Kidney epithelial cell (primary cell): Measurements from ENCODE around the gene SMCO1. TPM values are rescaled to one million over a fixed set of nuclear protein-coding genes. Genes with fewer than 3 reads are reported as not detected.
A peak's percentile ranks its signal among the peaks of the same experiment; 100 is the strongest.
"Not testable (repeated sequence)": the region's sequence is repeated elsewhere in the genome, so short reads cannot be mapped to it uniquely, and the experiment has no call there.

Source experiments
- DNase-seq: peaks from one replicate; pipeline ENCODE4 v3.0.0-alpha.2; 2010; ENCODE audit warnings: low read depth
- H3K27me3 ChIP-seq: 2 replicates; pipeline ENCODE4 v1.6.0; 2011; ENCODE audit warnings: low read length; ENCODE audit not compliant: control insufficient read depth, insufficient read depth
- H3K36me3 ChIP-seq: 2 replicates; pipeline ENCODE4 v1.5.1; 2011; ENCODE audit warnings: low read length; ENCODE audit not compliant: control insufficient read depth, insufficient read depth
- H3K4me3 ChIP-seq: 2 replicates; pipeline ENCODE4 v1.5.1; 2011; ENCODE audit warnings: low read depth, mild to moderate bottlenecking, control low read depth, low read length
- total RNA-seq: library from RNA; depleted of rRNA; stranded (reverse); fragments of >200 nt; gene quantifications from 2 replicates; pipeline ENCODE4 v1.2.3, GENCODE V29; 2015
- TF ChIP-seq, protein P1 (sequence below): IDR thresholded peaks from 2 replicates; pipeline ENCODE4 v1.5.1; 2011; ENCODE audit warnings: mild to moderate bottlenecking, moderate library complexity, low read length, control low read depth, inconsistent platforms; ENCODE audit not compliant: insufficient read depth, poor library complexity, severe bottlenecking

SMCO1 gene
- total RNA-seq, 1 donor from 2014 or later: not detected

DNA sequence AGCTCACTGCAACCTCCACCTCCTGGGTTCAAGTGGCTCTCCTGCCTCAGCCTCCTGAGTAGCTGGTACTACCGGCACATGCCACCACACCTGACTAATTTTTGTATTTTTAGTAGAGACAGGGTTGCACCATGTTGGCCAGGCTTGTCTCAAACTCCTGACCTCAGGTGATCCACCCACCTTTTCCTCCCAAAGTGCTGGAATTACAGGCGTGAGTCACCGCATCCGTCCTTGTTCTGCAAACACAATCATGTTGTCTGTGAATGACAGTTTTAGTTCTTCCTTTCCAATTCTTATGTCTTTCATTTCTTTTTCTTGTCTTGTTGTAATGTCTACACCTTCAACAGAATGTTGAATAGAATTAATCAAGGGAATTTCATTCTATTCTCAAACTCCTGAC is 16.3 kb upstream of the SMCO1 start:
- no peak for DNase-seq
- no peaks in the 10 kb centered on the region for H3K36me3 ChIP-seq
- H3K4me3 ChIP-seq: no peak overlapping the region
- TF ChIP-seq, protein P1, sequence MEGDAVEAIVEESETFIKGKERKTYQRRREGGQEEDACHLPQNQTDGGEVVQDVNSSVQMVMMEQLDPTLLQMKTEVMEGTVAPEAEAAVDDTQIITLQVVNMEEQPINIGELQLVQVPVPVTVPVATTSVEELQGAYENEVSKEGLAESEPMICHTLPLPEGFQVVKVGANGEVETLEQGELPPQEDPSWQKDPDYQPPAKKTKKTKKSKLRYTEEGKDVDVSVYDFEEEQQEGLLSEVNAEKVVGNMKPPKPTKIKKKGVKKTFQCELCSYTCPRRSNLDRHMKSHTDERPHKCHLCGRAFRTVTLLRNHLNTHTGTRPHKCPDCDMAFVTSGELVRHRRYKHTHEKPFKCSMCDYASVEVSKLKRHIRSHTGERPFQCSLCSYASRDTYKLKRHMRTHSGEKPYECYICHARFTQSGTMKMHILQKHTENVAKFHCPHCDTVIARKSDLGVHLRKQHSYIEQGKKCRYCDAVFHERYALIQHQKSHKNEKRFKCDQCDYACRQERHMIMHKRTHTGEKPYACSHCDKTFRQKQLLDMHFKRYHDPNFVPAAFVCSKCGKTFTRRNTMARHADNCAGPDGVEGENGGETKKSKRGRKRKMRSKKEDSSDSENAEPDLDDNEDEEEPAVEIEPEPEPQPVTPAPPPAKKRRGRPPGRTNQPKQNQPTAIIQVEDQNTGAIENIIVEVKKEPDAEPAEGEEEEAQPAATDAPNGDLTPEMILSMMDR: no peak
- no peaks in the 10 kb centered on the region for H3K27me3 ChIP-seq

DNA sequence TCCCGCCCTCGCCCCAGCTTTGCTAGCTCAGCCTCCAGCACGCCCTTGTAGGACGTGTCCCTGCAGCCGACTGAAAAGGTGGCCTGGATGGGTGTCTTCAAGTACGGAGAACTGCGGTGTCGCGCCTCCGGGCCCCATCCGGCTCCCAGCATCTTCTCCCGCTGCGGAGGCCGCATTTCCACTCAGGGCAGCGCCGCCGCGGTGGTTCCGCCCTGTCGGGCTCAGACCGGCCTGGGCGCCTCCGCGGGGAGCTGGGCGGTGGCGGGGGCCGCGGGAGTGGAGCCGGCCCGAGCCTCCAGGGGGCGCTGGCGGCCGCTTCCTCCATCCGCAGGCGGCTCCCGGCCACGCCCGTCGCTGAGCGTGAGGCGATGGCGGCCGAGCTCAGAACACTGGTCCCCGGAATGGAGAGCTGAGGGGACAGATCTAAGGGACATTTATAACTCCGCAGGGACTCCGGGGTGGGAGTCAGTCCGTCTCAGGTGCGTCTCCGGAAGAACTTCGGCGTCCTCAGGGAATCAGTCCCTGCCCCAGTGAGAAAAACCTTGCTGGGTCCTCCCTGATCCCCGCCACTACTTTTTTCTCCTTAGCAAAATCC is 13.6 kb upstream of the SMCO1 start:
- Histone ChIP-seq H3K4me3 (peak overlapping the region; percentile 34), H3K27me3 (no peaks in the 10 kb centered on the region), H3K36me3 (no peaks in the 10 kb centered on the region)
- no peak for DNase-seq
- TF ChIP-seq, protein P1: peak; percentile 44

DNA sequence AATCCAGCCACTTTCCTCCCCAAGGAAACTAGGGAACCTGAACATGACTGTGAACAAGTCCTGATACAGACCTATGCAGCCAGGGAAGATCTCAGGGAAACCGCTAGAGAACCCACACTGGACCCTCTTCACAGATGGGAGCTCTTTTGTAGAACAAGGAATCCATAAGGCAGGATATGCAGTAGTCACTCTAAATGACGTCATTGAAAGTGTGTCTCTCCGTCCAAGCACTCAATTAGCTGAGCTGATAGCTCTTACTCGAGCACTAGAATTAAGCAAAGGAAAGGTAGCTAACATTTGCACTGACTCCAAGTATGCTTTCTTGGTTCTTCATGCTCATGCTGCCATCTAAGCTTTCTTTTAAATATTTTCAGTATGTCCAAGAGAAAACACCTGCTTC is 10.0 kb upstream of the SMCO1 start:
- TF ChIP-seq, protein P1: no peak
- H3K4me3 ChIP-seq: no peak overlapping the region
- no peaks in the 10 kb centered on the region for H3K36me3 ChIP-seq
- H3K27me3 ChIP-seq: no peaks in the 10 kb centered on the region
- DNase-seq: no peak

DNA sequence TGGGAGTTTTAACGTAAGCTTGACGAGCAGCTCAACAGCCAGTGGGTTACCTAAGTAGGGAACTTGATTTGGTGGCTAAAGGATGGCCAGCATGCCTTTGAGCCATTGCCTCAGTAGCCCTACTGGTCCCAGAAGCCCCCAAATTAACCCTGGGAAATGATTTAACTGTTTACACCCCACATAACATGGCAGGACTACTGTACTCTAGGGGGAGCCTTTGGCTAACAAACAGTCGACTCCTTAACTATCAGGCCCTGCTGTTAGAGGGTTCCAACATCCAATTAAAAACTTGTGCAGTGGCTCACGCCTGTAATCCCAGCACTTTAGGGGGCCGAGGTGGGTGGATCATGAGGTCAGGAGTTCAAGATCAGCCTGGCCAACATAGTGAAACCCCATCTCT is 9.4 kb upstream of the SMCO1 start:
- TF ChIP-seq, protein P1: no peak
- no peak for DNase-seq
- Histone ChIP-seq H3K4me3 (no peak overlapping the region), H3K36me3 (no peaks in the 10 kb centered on the region), H3K27me3 (no peaks in the 10 kb centered on the region)

DNA sequence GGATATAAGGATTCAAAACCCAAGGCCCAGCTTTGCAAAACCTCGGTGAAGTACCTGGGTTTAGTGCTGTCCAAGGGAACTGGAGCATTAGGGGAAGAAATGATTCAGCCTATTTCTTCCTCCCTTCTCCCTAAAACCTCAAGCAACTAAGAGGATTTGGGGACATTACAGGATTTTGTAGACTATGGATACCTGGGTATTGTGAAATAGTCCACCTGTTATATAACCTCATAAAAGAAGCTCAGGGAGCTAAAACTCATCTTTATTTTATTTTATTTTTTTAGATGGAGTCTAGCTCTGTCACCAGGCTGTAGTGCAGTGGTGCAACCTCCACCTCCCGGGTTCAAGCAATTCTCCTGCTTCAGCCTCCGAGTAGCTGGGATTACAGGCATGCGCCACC is 8.7 kb upstream of the SMCO1 start:
- no peak for DNase-seq
- TF ChIP-seq, protein P1: no peak
- H3K36me3 ChIP-seq: no peaks in the 10 kb centered on the region
- no peak overlapping the region for H3K4me3 ChIP-seq
- H3K27me3 ChIP-seq: no peaks in the 10 kb centered on the region

DNA sequence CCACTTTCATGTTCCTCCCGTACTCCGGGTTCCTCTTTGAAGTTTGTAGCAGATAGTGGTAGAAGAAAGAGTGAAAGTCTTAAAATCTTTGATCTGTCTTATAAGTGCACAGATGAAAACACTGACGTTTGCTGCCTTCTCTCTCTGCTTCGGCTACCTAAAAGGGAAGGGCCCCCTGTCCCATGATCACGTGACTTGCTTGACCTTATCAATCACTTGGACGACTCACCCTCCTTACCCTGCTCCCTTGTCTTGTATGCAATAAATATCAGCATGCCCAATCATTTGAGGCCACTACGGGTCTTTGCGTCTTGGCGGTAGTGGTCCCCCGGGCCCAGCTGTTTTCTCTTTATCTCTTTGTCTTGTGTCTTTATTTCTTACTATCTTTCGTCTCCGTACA is 6.1 kb upstream of the SMCO1 start:
- not testable (repeated sequence) for H3K27me3 ChIP-seq, H3K36me3 ChIP-seq, DNase-seq, H3K4me3 ChIP-seq

DNA sequence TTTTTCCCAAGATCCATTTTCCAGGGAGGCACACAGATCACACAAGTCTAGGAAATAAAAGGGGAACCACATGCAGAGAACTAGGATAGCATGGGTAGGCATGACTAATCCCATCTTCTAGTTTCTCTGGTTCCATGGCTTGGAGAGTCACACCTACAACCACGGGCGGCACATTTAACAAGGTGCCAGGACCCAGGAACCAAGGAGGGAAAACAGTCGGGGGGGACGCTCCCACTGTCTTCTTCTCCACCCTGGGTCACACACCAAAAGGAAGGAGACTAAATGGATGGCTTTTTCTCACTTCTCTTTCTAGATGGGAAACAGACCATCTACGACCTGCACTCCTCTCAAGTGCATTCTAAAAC is 4.6 kb upstream of the SMCO1 start:
- TF ChIP-seq, protein P1: no peak
- Histone ChIP-seq H3K27me3 (no peaks in the 10 kb centered on the region), H3K36me3 (no peaks in the 10 kb centered on the region), H3K4me3 (no peak overlapping the region)
- no peak for DNase-seq
